H1 (cell line): ENCODE measurements around the gene DRD5. TPM values are rescaled to one million over a fixed set of nuclear protein-coding genes. Genes with fewer than 3 reads are reported as not detected.

Experiments used
- CBX8 ChIP-seq: fragments of 300-800, 300-1000 bp; sonication (generic); IDR thresholded peaks from 2 replicates; pipeline ENCODE4 v1.7.1; 2016; ENCODE audit warnings: low read depth, low read length, borderline replicate concordance
- CREB1 ChIP-seq: IDR thresholded peaks from 2 replicates; pipeline ENCODE4 v1.6.1; 2012; ENCODE audit warnings: inconsistent platforms
- FOSL1 ChIP-seq: IDR thresholded peaks from 2 replicates; pipeline ENCODE4 v1.6.1; 2011; ENCODE audit warnings: mild to moderate bottlenecking, low read depth, low read length, moderate library complexity; ENCODE audit not compliant: insufficient read depth
- PHF8 ChIP-seq: fragments of 200-600 bp; sonication (generic); conservative IDR thresholded peaks from 2 replicates; pipeline ENCODE4 v1.7.1; 2012; ENCODE audit warnings: low read depth, mild to moderate bottlenecking, inconsistent platforms, low read length, moderate library complexity
- RBBP5 ChIP-seq: IDR thresholded peaks from 2 replicates; pipeline ENCODE4 v1.7.1; 2012; ENCODE audit warnings: low read depth, mild to moderate bottlenecking, inconsistent platforms, low read length, moderate library complexity, borderline replicate concordance
- SIRT6 ChIP-seq: IDR thresholded peaks from one replicate; pipeline ENCODE4 v1.7.1; 2012; ENCODE audit warnings: low read length, inconsistent platforms
- SP1 ChIP-seq: IDR thresholded peaks from 2 replicates; pipeline ENCODE4 v1.6.1; 2011; ENCODE audit warnings: low read depth, low read length
- SRF ChIP-seq: IDR thresholded peaks from 2 replicates; pipeline ENCODE4 v1.6.1; 2011; ENCODE audit warnings: mild to moderate bottlenecking, low read depth, low read length, moderate library complexity
- TAF1 ChIP-seq: IDR thresholded peaks from 2 replicates; pipeline ENCODE4 v1.6.1; 2011; ENCODE audit warnings: mild to moderate bottlenecking, low read depth, low read length
- polyA plus RNA-seq, 7 experiments: library from polyadenylated mRNA; depleted of rRNA in 3 of 7; stranded (reverse) in 5 of 7; unstranded in 2 of 7; fragments of >200 nt in 5 of 7; fragments of 200-250 nt in 2 of 7; gene quantifications; 1 replicate in 5 of 7; 2 replicates in 1 of 7; 4 replicates in 1 of 7; pipeline versions ENCODE4 v1.2.1 to v1.2.3, GENCODE V29; 2011 to 2013; ENCODE audit warnings: missing spikeins in 2 of 7, mixed read lengths in 2 of 7
- total RNA-seq: library from RNA; stranded (reverse); fragmentation: NEBNext Ultra II Directional; extraction: Animal tissue kit (Norgen Biotek cat#: 25700); gene quantifications from 2 replicates; pipeline ENCODE4 v1.2.1, GENCODE V29; 2021
- TF ChIP-seq, protein P1 (sequence below): fragments of 300-600 bp; sonication (generic); IDR thresholded peaks from 2 replicates; pipeline ENCODE4 v1.7.1; 2012; ENCODE audit warnings: low read length, moderate library complexity, mild to moderate bottlenecking, inconsistent platforms; ENCODE audit not compliant: insufficient replicate concordance
- TF ChIP-seq, protein P2 (sequence below): IDR thresholded peaks from 2 replicates; pipeline ENCODE4 v1.6.1; 2012; ENCODE audit warnings: inconsistent platforms

Gene DRD5
- total and polyA plus RNA-seq, 2 of the 8 experiments (the other 6 are each of a cell fraction or from before 2014, with no cell fraction given), result 0.11 to 0.21 TPM

DNA sequence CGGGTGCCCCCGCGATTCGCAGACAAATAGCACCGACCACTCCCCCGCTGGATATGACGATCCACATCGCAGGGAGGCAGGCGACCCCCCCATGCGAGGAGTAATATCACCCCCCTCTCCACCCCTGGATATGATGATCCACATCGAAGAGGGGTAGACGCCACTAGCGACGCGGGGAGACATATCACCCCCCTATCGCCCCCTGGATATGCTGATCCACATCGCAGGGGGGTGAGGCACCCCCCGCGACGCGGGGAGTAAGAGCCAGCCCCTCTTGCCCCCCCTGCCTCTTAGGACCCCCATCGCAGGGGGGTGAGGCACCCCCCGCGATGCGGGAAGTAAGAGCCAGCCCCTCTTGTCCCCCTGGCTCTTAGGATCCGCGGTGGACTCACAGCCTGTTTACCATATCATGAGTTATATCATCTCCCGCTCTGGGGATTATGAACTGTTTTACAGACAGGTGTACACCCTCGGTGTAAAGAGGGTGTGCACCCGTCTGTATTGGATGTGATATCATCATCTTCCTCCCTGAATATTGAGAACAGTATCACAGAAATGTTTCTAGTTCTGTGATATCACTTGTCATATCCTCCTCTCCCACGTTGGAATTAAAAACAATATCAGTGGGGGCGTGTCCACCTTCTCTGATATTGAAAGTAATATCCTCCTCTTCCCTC, 22.7 kb upstream of the DRD5 start (continued):
- TF ChIP-seq, protein P1, sequence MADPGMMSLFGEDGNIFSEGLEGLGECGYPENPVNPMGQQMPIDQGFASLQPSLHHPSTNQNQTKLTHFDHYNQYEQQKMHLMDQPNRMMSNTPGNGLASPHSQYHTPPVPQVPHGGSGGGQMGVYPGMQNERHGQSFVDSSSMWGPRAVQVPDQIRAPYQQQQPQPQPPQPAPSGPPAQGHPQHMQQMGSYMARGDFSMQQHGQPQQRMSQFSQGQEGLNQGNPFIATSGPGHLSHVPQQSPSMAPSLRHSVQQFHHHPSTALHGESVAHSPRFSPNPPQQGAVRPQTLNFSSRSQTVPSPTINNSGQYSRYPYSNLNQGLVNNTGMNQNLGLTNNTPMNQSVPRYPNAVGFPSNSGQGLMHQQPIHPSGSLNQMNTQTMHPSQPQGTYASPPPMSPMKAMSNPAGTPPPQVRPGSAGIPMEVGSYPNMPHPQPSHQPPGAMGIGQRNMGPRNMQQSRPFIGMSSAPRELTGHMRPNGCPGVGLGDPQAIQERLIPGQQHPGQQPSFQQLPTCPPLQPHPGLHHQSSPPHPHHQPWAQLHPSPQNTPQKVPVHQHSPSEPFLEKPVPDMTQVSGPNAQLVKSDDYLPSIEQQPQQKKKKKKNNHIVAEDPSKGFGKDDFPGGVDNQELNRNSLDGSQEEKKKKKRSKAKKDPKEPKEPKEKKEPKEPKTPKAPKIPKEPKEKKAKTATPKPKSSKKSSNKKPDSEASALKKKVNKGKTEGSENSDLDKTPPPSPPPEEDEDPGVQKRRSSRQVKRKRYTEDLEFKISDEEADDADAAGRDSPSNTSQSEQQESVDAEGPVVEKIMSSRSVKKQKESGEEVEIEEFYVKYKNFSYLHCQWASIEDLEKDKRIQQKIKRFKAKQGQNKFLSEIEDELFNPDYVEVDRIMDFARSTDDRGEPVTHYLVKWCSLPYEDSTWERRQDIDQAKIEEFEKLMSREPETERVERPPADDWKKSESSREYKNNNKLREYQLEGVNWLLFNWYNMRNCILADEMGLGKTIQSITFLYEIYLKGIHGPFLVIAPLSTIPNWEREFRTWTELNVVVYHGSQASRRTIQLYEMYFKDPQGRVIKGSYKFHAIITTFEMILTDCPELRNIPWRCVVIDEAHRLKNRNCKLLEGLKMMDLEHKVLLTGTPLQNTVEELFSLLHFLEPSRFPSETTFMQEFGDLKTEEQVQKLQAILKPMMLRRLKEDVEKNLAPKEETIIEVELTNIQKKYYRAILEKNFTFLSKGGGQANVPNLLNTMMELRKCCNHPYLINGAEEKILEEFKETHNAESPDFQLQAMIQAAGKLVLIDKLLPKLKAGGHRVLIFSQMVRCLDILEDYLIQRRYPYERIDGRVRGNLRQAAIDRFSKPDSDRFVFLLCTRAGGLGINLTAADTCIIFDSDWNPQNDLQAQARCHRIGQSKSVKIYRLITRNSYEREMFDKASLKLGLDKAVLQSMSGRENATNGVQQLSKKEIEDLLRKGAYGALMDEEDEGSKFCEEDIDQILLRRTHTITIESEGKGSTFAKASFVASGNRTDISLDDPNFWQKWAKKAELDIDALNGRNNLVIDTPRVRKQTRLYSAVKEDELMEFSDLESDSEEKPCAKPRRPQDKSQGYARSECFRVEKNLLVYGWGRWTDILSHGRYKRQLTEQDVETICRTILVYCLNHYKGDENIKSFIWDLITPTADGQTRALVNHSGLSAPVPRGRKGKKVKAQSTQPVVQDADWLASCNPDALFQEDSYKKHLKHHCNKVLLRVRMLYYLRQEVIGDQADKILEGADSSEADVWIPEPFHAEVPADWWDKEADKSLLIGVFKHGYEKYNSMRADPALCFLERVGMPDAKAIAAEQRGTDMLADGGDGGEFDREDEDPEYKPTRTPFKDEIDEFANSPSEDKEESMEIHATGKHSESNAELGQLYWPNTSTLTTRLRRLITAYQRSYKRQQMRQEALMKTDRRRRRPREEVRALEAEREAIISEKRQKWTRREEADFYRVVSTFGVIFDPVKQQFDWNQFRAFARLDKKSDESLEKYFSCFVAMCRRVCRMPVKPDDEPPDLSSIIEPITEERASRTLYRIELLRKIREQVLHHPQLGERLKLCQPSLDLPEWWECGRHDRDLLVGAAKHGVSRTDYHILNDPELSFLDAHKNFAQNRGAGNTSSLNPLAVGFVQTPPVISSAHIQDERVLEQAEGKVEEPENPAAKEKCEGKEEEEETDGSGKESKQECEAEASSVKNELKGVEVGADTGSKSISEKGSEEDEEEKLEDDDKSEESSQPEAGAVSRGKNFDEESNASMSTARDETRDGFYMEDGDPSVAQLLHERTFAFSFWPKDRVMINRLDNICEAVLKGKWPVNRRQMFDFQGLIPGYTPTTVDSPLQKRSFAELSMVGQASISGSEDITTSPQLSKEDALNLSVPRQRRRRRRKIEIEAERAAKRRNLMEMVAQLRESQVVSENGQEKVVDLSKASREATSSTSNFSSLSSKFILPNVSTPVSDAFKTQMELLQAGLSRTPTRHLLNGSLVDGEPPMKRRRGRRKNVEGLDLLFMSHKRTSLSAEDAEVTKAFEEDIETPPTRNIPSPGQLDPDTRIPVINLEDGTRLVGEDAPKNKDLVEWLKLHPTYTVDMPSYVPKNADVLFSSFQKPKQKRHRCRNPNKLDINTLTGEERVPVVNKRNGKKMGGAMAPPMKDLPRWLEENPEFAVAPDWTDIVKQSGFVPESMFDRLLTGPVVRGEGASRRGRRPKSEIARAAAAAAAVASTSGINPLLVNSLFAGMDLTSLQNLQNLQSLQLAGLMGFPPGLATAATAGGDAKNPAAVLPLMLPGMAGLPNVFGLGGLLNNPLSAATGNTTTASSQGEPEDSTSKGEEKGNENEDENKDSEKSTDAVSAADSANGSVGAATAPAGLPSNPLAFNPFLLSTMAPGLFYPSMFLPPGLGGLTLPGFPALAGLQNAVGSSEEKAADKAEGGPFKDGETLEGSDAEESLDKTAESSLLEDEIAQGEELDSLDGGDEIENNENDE, result no peak
- TF ChIP-seq TAF1, result no peak
- TF ChIP-seq CBX8, result no peak
- TF ChIP-seq FOSL1, result no peak
- no peak for TF ChIP-seq SRF
- no peak for TF ChIP-seq SIRT6
- TF ChIP-seq, protein P2, sequence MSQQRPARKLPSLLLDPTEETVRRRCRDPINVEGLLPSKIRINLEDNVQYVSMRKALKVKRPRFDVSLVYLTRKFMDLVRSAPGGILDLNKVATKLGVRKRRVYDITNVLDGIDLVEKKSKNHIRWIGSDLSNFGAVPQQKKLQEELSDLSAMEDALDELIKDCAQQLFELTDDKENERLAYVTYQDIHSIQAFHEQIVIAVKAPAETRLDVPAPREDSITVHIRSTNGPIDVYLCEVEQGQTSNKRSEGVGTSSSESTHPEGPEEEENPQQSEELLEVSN, result no peak
- TF ChIP-seq RBBP5, result no peak
- no peak for TF ChIP-seq PHF8
- TF ChIP-seq SP1, result no peak
- TF ChIP-seq CREB1, result no peak
